Measurements from ENCODE around the gene PPTC7.

The PPTC7 gene

DNA sequence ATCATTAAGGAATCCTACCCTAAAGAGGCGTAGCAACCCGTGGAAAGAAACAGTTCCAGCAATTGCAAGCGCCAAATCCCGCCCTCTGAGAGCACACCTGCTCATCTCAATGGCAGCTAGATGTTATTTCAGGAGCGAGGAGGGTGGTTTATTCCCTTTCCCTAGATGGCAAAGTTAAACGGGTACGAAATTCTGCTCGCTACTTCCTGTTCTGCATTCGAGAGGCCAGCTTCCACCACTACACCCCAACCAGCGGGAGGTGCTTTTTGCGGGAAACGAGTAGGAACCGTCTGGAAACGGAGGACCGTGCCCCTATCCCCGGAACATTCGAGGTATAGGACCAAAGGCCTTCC lies 81.7 kb downstream of the PPTC7 start:
- in situ Hi-C loops (cut with MboI; ENCODE audit: low sequenced_read_pairs) = no loop called here

DNA sequence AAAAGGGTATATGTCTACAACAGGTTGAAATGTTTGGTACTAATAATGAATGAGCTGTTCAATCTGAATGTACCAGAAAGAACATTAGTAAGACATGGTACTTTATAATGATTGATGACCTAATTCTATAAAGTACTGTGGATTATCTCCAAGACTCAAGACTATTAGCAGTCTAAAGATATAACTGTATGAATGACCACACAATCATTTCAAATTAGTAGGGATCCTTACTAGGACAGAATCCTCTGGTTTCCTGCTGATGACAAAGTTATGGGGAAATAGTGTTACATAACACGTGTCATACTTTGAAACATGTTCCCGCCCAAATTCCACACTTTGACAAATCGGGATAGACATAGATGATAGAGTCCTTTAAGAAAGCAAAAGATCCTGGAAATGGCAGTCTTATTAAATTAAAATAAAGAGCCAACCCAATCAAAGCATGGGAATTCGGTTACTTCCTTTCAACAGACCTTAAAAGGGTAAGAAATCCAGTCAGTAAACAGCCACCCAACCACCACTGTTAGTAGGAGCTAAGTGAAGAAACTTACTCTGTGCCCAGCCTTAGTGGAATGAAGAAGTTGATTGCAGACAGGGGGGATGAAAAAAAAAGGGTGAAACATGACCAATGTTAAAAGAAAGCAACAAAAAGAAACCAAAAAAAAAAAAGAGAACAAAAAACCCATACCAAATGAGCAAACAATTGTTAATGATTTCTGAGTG lies 84.0 kb downstream of the PPTC7 start:
- in situ Hi-C loops (cut with MboI; ENCODE audit: low sequenced_read_pairs) = no loop called here

Data from HL-60/S4 (cell line).